A204.1 (cell line): ENCODE results near the gene BLVRA.
"Not testable (repeated sequence)": the region's sequence is repeated elsewhere in the genome, so short reads cannot be mapped to it uniquely, and the experiment has no call there.

Experiments
- FAIRE-seq: peaks from 2 replicates; lab custom pipeline; 2012; peaks lifted over from hg19 to GRCh38; lab: Jason Lieb, UNC

The BLVRA gene

DNA sequence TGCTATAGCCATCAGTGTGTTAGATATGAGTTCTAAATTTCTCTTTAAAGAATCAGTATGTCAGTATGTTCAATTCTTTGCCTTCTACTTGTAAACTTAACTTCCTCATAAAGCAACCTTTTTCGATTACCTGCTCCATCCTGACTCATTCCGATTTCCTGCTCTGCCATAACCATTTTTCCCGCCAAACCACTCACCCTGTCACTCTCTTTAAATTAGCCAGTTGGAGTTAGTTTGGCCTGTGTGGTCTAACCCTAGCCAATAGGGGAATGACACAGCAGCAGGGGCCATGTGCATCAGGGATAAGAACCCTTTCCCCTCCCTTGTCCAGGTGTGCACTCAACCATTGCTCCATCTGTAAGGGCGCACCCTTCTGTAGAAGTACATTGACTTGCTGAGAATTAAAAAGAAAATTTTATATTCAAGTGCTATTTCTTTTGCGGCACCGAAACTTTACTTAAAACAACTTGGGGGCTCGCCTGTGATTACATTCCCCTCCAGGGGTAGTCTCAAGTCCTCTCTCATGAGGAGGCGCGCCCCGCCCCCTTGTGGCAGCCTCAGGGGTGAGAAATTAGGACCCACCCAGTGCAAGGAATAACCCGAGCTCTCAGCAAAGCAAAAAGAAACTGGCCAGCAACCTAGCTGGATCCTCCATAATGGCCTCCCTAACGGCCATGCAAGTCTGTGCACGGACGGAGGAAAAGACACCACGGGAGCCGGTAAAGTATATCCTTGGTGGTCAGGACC lies 51.9 kb downstream of the BLVRA start:
- FAIRE-seq: not testable (repeated sequence)

DNA sequence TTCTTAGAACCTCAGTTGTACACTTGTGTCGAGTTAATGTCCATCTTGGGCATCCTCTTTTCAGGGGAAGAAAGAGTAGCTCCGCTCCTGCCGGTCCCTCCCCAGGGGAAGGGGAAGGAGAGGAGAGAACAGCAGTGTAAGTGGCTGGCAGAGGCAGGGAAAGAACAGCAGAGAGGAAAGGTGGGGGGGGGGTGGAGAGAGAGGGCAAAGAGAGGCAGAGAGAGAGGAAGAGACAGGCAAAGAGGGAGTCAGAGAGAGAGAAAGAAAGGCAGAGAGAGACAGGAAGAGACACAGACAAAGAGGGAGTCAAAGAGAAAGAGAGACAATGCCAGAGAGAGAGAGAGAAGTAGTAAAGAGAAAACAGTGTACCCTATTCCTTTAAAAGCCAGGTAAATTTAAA lies 56.9 kb downstream of the BLVRA start:
- no peak for FAIRE-seq

DNA sequence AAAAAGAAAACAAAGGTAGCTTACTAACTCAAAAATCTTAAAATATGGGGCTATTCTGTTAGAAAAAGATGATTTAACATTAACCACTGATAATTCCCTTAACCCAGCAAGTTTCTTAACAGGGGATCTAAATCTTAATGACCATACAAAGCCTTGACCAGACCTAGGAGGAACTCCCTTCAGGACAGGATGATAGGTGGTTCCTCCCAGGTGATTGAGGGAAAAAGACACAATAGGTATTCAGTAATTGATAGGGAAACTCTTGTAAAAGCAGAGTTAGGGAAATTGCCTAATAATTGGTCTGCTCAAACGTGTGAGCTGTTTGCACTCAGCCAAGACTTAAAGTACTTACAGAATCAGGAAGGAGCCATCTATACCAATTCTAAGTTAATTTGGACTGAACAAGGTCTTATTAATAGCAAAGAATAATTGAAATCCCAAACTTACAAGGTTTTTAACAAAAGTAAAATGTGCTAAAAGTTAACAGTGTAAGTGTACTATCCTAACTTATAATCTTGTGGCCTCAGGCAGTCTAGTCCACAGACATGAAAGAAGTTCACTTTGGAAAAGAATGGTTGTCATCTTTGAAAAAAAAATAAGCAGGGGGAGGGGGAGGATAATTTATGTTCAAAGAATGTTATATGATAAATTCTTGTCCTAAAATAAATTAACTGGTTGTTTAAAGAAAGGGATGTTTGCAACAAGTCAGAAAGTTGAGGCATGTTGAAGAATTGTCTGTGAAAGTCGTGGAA lies 57.7 kb downstream of the BLVRA start:
- not testable (repeated sequence) for FAIRE-seq

DNA sequence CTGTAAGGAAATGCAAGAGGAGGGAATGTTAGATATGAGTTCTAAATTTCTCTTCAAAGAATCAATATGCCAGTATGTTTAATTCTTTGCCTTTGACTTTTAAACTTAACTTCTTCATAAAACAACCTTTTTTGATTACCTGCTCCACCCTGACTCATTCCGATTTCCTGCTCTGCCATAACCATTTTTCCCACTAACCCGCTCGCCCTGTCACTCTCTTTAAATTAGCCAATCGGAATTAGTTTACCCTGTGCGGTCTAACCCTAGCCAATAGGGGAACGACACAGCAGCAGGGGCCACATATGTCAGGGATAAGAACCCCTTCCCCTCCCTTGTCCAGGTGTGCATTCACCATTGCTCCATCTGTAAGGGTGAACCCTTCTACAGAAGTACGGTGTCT lies 64.9 kb downstream of the BLVRA start:
- not testable (repeated sequence) for FAIRE-seq

DNA sequence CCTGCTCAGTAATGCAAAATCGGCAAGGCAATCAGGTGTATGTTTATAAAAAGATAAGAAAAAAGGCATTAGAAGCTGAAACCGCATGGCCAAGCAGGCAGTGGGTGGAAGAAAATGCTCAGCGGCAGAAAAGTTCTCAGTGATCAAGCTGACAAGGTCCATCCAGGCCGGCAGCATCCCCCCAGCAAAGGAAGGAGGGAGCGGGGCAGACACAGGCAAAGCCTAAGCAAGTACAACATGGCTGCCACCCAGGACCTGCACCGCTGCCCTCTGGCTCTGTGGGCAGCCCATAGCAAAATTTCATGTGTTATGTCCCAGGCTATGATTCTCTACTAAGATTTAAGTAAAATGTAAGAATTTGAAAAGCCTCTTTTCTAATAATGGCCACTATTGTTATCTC lies 65.5 kb downstream of the BLVRA start:
- FAIRE-seq: no peak

DNA sequence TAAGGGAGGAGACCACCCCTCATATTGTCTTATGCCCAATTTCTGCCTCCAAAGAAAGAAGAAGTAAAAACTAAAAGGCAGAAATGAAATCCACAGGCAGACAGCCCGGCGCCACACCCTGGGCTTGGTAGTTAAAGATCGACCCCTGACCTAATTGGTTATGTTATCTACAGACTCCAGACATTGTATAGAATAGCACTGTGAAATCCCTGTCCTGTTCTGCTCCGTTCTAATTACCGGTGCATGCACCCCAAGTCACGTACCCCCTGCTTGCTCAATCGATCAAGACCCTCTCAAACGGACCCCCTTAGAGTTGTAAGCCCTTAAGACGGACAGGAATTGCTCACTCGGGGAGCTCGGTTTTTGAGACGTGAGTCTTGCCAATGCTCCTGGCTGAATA lies 66.0 kb downstream of the BLVRA start:
- not testable (repeated sequence) for FAIRE-seq

DNA sequence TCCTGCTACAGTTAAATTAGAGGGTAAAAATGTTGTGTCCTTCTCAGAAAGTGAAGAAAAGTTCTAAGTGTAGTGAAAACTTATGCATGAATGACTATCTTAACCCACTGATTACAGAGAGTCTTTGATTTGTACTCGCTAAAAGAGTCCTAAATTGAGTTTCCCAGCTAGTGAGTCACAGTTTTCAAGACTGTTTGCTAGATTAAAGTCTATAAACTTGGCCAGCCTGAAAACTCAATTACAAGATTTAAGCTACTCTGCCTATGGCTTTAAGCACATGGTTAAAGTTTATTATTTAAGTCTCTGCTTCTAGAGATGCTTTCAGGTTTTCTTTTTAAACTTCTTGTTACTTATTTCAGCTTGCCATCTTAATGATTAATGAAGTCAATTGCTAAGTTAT lies 66.5 kb downstream of the BLVRA start:
- FAIRE-seq: no peak

DNA sequence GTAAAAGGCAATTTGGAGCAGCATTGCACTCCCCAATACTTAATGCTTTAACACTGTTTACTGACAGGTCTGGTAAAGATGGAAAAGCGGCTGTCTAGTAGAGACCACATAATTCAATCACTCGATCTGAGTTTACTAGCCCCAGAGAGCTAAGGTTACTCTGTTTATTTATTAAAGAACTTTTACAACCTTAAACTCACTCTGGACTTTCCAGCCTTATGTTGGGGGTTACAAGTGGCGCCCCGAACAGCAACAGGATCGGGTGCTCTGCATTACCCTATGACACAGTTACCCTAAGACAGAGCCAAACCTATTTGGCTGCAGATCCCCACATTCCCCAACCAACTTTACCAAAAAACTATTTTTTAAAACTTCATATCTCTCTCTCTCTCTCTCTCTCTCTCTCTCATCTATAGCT lies 66.9 kb downstream of the BLVRA start:
- FAIRE-seq: no peak

DNA sequence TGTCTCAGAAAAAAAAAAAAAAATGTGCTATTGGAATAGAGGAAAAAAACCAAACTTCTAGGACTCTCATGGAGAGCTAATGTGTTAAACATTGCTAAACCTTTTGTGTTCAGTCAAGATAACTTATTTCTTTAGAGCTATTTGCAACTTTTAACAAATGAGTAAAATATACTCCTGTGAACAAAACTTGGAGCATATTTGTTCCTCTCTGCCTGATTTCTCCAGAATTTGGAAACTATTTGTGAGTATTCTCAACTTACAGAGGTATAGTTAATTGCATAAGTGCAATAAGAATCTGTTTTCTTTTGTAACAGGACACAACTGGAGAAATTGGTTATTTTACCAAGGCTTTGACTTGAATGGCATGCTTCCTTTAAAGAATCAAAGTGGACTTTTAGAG lies 72.4 kb downstream of the BLVRA start:
- FAIRE-seq: not testable (repeated sequence)

DNA sequence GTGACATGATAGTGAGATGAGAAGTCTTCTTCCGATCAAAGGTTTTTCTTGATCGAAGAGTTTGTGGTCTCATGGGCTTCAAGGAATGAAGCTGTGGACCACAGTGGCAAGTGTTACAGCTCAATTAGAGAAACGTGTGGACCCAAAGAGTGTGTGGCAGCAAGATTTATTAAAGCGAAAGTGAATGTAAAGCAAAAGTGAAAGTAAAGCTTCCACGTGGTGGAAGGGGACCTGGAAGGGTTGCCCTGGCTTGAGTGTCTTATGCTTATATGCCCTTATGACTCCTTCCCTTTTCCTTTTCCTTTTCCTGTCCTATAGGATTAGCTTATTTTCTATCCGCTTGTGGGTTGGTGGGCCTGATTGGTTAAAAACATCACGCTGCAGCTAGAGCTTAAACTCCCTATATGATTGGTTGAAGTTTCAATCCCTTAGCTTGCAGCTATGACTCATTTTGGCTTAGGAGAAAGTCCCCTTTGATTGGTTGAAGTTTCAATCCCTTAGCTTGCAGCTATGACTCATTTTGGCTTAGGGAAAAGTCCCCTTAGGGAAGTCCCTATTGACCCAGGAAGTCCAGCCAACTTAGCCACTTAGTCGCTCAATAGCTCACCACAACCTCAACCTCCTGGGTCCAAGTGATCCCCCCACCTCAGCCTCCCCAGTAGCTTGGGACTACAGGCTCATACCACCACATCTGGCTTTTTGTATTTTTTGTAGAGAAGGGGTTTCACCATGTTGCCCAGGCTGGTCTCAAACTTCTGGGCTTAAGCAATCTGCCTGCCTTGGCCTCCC lies 76.2 kb downstream of the BLVRA start:
- no peak for FAIRE-seq

DNA sequence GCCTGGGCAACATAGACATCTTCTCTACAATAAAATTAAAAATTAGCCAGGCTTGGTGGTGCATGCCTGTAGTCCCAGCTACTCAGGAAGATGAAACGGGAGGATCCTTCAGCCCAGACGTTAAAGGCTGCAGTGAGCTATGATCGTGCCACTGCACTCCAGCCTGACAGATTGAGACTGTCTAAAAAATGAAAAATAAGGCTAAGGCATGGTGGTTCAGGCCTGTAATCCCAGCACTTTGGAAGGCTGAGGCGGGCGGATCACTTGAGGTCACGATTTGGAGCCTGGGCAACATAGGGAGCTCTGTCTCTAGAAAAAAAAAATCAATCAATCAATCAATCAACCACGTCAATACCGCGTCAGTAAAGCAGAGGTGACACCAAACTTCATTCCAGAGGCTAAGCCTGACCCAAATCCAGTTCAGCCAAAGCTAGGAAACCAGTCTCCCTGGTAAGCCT lies 79.8 kb downstream of the BLVRA start:
- FAIRE-seq: no peak

DNA sequence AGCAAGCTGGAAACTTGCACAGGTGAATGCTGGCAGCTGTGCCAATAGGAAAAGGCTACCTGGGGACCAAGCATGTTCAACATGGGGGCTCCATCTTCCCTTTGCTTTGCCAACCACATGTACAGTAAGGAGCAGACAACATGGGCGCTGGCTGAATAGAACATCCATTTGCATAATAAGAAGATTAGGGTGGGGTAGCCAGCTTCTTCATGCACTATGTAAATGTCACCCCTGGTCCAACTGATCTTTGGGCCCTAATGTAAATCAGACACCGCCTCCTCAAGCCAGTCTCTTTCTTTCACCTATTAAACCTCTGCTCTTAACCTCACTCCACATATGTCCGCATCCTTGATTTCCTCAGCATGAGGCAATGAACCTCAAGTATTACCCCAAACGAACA lies 84.8 kb downstream of the BLVRA start:
- no peak for FAIRE-seq

DNA sequence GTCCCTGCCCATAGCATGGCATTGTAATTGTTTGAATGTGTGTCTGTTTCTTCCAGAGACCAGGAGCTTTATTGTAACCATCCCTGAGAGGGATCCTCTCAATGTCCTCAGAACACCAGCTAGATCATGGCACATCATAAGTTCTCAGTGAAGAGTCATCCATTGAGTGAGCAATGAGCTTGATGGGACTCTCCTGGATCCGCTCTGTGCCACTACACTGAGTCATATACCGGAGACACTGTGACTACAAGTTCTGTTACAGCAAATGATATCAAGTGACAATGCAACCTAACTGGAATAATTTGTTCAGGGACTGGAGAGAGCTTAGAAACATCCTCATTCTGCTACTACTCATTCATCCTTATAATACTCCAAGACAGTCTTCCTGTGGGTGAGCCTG lies 85.8 kb downstream of the BLVRA start:
- FAIRE-seq: no peak

DNA sequence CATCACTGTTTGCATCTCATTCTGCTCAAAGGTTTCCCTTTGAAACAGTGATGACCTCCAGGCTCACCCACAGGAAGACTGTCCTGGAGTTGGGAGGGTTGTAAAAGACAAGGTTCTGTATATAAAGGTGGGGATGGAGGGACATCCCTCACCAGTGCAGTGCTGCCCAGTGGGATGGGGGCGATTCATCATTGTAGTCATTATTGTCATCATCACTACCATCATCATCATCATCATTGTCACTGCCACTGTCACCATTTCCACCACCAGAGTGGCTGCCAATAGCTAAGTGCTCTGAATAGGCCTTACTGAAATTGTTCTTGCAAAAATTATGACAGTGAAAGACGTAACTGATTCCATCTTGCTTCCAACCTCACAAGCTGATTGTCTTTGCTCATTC lies 86.2 kb downstream of the BLVRA start:
- FAIRE-seq: no peak

DNA sequence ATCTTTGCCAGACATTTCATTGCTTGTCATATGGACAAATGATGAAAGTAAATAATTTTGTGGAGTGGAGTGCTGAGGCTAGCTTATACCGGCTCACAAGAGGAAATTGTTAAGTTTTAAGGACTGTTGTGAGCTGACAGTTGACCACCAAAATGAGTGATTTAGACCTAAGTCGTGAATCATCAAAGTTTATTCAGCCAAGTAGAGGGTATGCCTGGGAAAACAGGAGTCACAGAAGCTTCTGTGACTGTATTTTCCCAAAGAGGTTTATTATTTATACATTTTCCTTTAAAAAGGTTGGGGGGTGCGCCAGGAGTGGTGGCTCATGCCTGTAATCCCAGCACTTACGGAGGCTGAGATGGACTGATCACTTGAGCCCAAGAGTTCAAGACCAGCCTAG lies 89.0 kb downstream of the BLVRA start:
- no peak for FAIRE-seq

DNA sequence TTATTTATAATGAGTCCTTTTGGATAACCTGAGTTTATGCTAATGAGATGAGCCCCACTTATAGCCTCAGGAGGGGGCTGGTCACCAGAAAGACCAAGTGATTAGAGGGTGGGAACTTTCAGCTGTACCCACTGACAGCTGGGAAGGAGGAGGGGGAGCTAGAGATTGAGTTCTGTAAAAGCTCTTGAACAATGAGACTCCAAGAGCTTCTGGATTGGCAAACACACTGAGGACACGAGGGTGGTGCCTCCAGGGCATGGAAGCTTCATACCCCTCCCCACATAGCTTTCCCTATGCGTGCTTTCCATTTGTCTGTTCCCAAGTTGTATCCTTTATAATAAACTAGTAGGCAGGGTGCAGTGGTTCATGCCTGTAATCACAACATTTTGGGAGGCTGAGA lies 90.6 kb downstream of the BLVRA start:
- no peak for FAIRE-seq

DNA sequence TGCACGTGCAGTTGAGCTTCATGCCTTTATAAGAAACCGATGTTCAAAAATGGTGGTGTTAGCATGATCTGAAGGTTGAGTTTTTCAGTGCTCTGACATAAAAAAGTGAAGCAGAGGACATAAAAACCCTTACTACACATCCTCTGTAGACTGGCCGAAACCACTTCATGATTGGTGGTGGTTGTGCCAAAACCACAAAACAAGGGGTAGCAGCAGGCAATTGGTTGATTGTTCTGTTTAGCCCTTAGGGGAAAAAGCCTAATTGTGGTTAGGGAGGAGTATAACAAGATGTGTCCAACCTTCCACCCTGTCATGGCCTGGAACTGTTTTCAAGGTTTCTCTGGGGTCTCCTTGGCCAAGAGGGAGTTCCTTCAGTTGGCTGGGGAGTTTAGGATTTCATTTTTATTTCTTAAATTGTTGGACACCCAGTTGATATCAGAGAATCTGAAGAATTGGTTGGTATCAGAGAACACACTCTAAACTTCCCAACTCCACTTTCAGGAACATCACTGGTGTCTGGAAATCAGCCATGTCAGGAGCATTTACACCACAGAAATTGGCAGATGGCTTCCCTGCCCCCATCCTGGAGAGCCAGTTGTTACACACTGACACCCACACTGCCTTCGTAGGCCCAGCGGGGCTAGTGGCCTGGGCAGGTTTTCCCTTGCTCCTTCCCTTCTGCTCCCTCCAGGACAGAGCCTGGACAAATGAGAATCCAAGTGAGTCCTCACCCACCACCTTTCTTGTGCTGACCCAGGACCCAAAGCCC lies 92.1 kb downstream of the BLVRA start:
- no peak for FAIRE-seq

DNA sequence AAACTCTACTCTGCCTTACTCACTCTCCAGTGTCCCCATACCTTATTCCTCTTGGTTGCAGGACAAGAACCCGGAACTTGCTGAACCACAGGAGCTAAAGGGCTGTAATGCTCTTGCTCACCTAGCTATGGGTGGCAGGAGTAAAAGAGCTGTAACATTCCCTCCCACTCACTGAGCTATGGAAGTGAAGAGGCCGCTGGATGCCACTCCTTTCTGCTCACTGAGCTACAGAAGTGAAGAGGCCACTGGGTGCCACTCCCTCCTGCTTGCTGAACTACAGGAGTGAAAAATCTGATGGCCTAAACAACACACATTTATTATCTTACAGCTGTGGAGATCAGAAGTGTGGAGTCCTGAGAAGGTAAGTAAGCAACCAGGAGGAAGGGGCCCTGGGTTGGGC lies 93.3 kb downstream of the BLVRA start:
- FAIRE-seq: no peak

DNA sequence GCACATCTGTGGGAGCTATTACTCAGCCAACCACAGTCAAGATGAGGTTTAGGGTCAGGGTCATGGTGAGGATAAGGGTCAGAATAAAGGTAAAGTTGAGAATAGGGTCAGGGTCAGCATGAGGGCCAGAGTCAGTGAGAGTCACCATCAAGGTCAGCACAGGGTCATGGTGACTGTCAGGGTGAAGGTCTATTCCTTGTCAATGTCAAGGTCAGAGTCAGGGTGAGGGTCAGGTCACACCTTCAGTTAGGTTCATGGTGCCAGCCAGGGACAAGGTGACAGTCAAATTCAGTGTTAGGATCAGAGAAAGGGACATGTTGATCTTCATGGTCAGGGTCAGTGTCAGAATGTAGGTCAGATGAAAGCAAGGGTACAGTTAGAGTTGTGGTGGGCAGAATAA lies 96.7 kb downstream of the BLVRA start:
- FAIRE-seq: no peak

DNA sequence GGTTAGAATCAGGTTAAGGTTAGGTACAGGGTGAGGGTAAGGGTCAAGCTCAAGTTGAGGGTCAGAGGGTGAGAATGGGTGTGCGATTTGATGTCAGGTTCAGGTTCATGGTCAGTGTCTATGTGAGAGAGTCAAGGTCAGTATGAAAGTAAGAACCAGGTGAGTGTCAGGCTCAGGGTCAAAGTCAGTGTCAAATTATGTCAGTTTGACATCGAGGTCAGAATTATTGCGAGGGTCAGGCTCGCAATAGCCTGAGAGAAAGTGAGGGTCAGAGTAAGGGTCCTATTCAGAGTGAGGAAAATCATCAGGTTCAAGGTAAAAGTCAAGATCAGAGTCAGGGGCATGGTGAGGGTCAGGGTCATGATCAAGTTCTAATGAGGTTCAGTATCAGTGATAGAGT lies 97.8 kb downstream of the BLVRA start:
- FAIRE-seq: no peak
